HCT116 (cell line): ENCODE measurements around the gene GEMIN2. TPM values are rescaled to one million over a fixed set of nuclear protein-coding genes. Genes with fewer than 3 reads are reported as not detected.

Source experiments
- ATAC-seq: fragments of 200-7000 bp; cut with Tn5 transposase; 2 replicates; pipeline ENCODE4 v1.9.1; 2020; ENCODE audit warnings: mild to moderate bottlenecking, moderate library complexity
- BruUV-seq: library from RNA; stranded (reverse); fragments of 400-500 nt; replicated peaks from 2 replicates; lab custom pipeline; 2021; lab: Mats Ljungman, UMichigan
- CTCF ChIA-PET: fragments of 300-600 bp; sonication (Branson Sonifier 250); formaldehyde crosslinking; loops from one replicate; lab custom pipeline; 2021; ENCODE audit warnings: antibody characterized with exemption; lab: Charles Lee
- POLR2A ChIA-PET: fragments of 300-600, 350-600 bp; sonication (Branson Sonifier 250); formaldehyde crosslinking; loops from one replicate; lab custom pipeline; 2021; ENCODE audit warnings: antibody characterized with exemption; lab: Charles Lee
- RAD21 ChIA-PET, 2 experiments: fragments of 300-600 bp; sonication (Branson Sonifier 250); formaldehyde crosslinking; loops; one replicate each; lab custom pipeline; 2023; ENCODE audit warnings: low total read pairs in 2 of 2; ENCODE audit not compliant: uncharacterized antibody in 2 of 2, unreplicated experiment in 2 of 2, low non-redundant PET in 1 of 2; lab: Charles Lee
- DNase-seq: peaks from one replicate; pipeline ENCODE4 v3.0.0-alpha.2; 2010; ENCODE audit warnings: low read depth, low spot score
- H2AFZ ChIP-seq: fragments of 200-600 bp; shearing (Covaris generic), sonication (generic); 2 replicates; pipeline ENCODE4 v1.6.1; 2017; ENCODE audit warnings: low read depth, mixed run types, mixed read lengths, antibody characterized with exemption, low read length; ENCODE audit not compliant: poor library complexity, severe bottlenecking
- H3K27ac ChIP-seq: 2 replicates; pipeline ENCODE4 v1.5.1; 2012; ENCODE audit warnings: low read depth, low read length
- H3K27me3 ChIP-seq: fragments of 200-600 bp; sonication (generic); 2 replicates; pipeline ENCODE4 v1.6.1; 2016; ENCODE audit warnings: mixed run types, low read length, mixed read lengths; ENCODE audit not compliant: insufficient read depth
- H3K36me3 ChIP-seq, 2 experiments: fragments of 200-500 bp in 1 of 2; fragments of 200-600 bp in 1 of 2; sonication (Bioruptor generic) in 1 of 2; sonication (generic) in 1 of 2; 2 replicates each; pipeline versions ENCODE4 v1.5.1 to v1.6.1; 2014 to 2016; ENCODE audit warnings: low read length in 2 of 2, inconsistent platforms in 1 of 2, mixed read lengths in 1 of 2, mixed run types in 1 of 2; ENCODE audit not compliant: insufficient read depth in 2 of 2, control insufficient read depth in 1 of 2
- H3K4me1 ChIP-seq, 2 experiments: fragments of 200-600 bp in 1 of 2; sonication (generic) in 1 of 2; 2 replicates each; pipeline versions ENCODE4 v1.5.1 to v1.6.1; 2012 to 2017; ENCODE audit warnings: low read length in 2 of 2, inconsistent platforms in 1 of 2, mild to moderate bottlenecking in 1 of 2, mixed read lengths in 1 of 2, mixed run types in 1 of 2, moderate library complexity in 1 of 2; ENCODE audit not compliant: insufficient read depth in 2 of 2, control insufficient read depth in 1 of 2
- H3K4me2 ChIP-seq: fragments of 200-600 bp; sonication (generic); 2 replicates; pipeline ENCODE4 v1.6.1; 2017; ENCODE audit warnings: mixed run types, low read length, mixed read lengths
- H3K4me3 ChIP-seq, 2 experiments: fragments of 200-600 bp in 1 of 2; sonication (generic) in 1 of 2; replicated peaks in 1 of 2; 2 replicates each; pipeline ENCODE4 v1.5.1; 2011 to 2016; ENCODE audit warnings: low read length in 2 of 2, control low read depth in 1 of 2, low read depth in 1 of 2, mild to moderate bottlenecking in 1 of 2, mixed read lengths in 1 of 2, mixed run types in 1 of 2
- H3K79me2 ChIP-seq: fragments of 200-600 bp; sonication (generic); 2 replicates; pipeline ENCODE4 v1.6.1; 2017; ENCODE audit warnings: mild to moderate bottlenecking, mixed run types, low read length, moderate library complexity, mixed read lengths; ENCODE audit not compliant: insufficient read depth
- H3K9ac ChIP-seq: fragments of 200-600 bp; sonication (generic); 2 replicates; pipeline ENCODE4 v1.6.1; 2016; ENCODE audit warnings: low read length, mixed read lengths
- H3K9me2 ChIP-seq: fragments of 200-600 bp; sonication (generic), shearing (Covaris generic); 2 replicates; pipeline ENCODE4 v1.6.1; 2017; ENCODE audit warnings: mixed run types, mild to moderate bottlenecking, moderate library complexity; ENCODE audit not compliant: insufficient read depth
- H3K9me3 ChIP-seq, 2 experiments: fragments of 200-500 bp in 1 of 2; fragments of 200-600 bp in 1 of 2; sonication (Bioruptor generic) in 1 of 2; sonication (generic) in 1 of 2; 2 replicates each; pipeline ENCODE4 v1.6.1; 2014 to 2017; ENCODE audit warnings: low read length in 2 of 2, mixed read lengths in 2 of 2, inconsistent platforms in 1 of 2, low read depth in 1 of 2, mild to moderate bottlenecking in 1 of 2, mixed run types in 1 of 2, moderate library complexity in 1 of 2; ENCODE audit not compliant: control insufficient read depth in 1 of 2, insufficient read depth in 1 of 2
- H4K20me1 ChIP-seq: fragments of 200-600 bp; sonication (generic), shearing (Covaris generic); 2 replicates; pipeline ENCODE4 v1.6.1; 2017; ENCODE audit warnings: mixed run types, mild to moderate bottlenecking, moderate library complexity; ENCODE audit not compliant: insufficient read depth
- CBX3 ChIP-seq: IDR thresholded peaks from 2 replicates; pipeline ENCODE4 v1.6.1; 2012; ENCODE audit warnings: low read depth
- EGR1 ChIP-seq: IDR thresholded peaks from 2 replicates; pipeline ENCODE4 v1.6.1; 2012; ENCODE audit warnings: low read depth
- ELF1 ChIP-seq: IDR thresholded peaks from 2 replicates; pipeline ENCODE4 v1.6.1; 2012; ENCODE audit warnings: low read depth, borderline replicate concordance
- FOSL1 ChIP-seq: IDR thresholded peaks from 2 replicates; pipeline ENCODE4 v1.6.1; 2012; ENCODE audit warnings: low read depth
- JUND ChIP-seq: IDR thresholded peaks from 2 replicates; pipeline ENCODE4 v1.6.1; 2012
- MAX ChIP-seq: IDR thresholded peaks from 2 replicates; pipeline ENCODE4 v1.6.1; 2012
- POLR2A ChIP-seq: IDR thresholded peaks from 2 replicates; pipeline ENCODE4 v1.7.0; 2011; ENCODE audit warnings: borderline replicate concordance; ENCODE audit not compliant: insufficient read depth, insufficient read length; ENCODE audit errors: extremely low read depth
- POLR2AphosphoS5 ChIP-seq: IDR thresholded peaks from 2 replicates; pipeline ENCODE4 v1.6.1; 2011; ENCODE audit warnings: mild to moderate bottlenecking, low read depth, low read length, moderate library complexity
- REST ChIP-seq: IDR thresholded peaks from 2 replicates; pipeline ENCODE4 v1.6.1; 2012; ENCODE audit warnings: low read depth
- SP1 ChIP-seq: IDR thresholded peaks from 2 replicates; pipeline ENCODE4 v1.6.1; 2012; ENCODE audit warnings: low read depth
- SRF ChIP-seq: IDR thresholded peaks from 2 replicates; pipeline ENCODE4 v1.6.1; 2012; ENCODE audit warnings: low read depth
- YY1 ChIP-seq: IDR thresholded peaks from 2 replicates; pipeline ENCODE4 v1.6.1; 2011; ENCODE audit warnings: low read length, low read depth, moderate library complexity, mild to moderate bottlenecking; ENCODE audit not compliant: insufficient replicate concordance; ENCODE audit errors: extremely low read depth
- ZFX ChIP-seq: fragments of 450-650 bp; IDR thresholded peaks from 2 replicates; pipeline ENCODE4 v1.6.1; 2017
- ZNF274 ChIP-seq: fragments of 200-500 bp; sonication (Bioruptor generic); IDR thresholded peaks from 2 replicates; pipeline ENCODE4 v1.6.1; 2014; ENCODE audit warnings: mild to moderate bottlenecking, low read depth, low read length, inconsistent platforms
- intact Hi-C: fragments of 100-400 bp; cut with micrococcal nuclease; formaldehyde crosslinking; loops from 2 replicates; pipeline ENCODE4 v1.10.0; 2022
- total RNA-seq: library from RNA; stranded (reverse); gene quantifications from one replicate; pipeline ENCODE4 v1.2.1, GENCODE V29; 2021; ENCODE audit not compliant: unreplicated experiment

The GEMIN2 gene
- total RNA-seq, 1 experiment from 2014 or later, result 27.3 TPM

GRCh38 chr14:39176263-39177167 is 62.4 kb downstream of the GEMIN2 start:
- BruUV-seq, result no TSS peak
- Histone ChIP-seq H3K79me2 (peaks cover 62% of the 10 kb centered on the region), H3K4me1 (peaks cover 8 to 21% of the 10 kb centered on the region in 2 experiments; a peak in 3 of 4 replicates)
- TF ChIP-seq MAX (no peak), YY1 (no peak), SP1 (peak; percentile 1; the same call in 1 of the 2 replicates), EGR1 (no peak), FOSL1 (no peak), SRF (no peak)
- TF ChIP-seq, all 23 proteins: peak for 1
- Histone ChIP-seq H3K9me2 (no peaks in the 10 kb centered on the region), H3K27me3 (no peaks in the 10 kb centered on the region), H4K20me1 (peaks cover 14% of the 10 kb centered on the region; the same call in 1 of the 2 replicates), H3K27ac (peak overlapping the region; percentile 91; the same call in 1 of the 2 replicates), H3K4me3 (peak overlapping the region; percentile 85 to 96), H3K36me3 (peaks cover 53 to 59% of the 10 kb centered on the region in 2 experiments), H3K9ac (peak overlapping the region; percentile 98), H3K9me3 (no peaks in the 10 kb centered on the region), H3K4me2 (peak overlapping the region; percentile 89), H2AFZ (no peak overlapping the region)
- DNase-seq (no peak), ATAC-seq (no peak)
- intact Hi-C loops, result no loop called here
- ChIA-PET CTCF (no interaction called here), RAD21 (no interaction called here), POLR2A (no interaction called here)

- peaks cover 15% of the 10 kb centered on the region; the same call in 1 of the 2 replicates for H4K20me1 ChIP-seq
- no peak overlapping the region for H3K27ac ChIP-seq
- no peak for ATAC-seq
- H3K9me3 ChIP-seq, result no peaks in the 10 kb centered on the region
- no peaks in the 10 kb centered on the region for H3K9me2 ChIP-seq
- H3K79me2 ChIP-seq, result peaks cover 65% of the 10 kb centered on the region
- no peaks in the 10 kb centered on the region for H3K27me3 ChIP-seq
- ChIA-PET CTCF (no interaction called here), RAD21 (no interaction called here), POLR2A (no interaction called here)
- no peak overlapping the region for H3K9ac ChIP-seq
- H3K4me2 ChIP-seq, result peak overlapping the region; percentile 89
- H3K4me1 ChIP-seq, result peaks cover 8 to 21% of the 10 kb centered on the region in 2 experiments; a peak in 3 of 4 replicates
- intact Hi-C loops, result no loop called here
- no peak for TF ChIP-seq ZFX
- TF ChIP-seq JUND, result no peak
- no peak for TF ChIP-seq CBX3
- no peak for TF ChIP-seq REST
- TF ChIP-seq SRF, result no peak
- no peak for TF ChIP-seq POLR2A
- TF ChIP-seq SP1, result no peak
- no peak for TF ChIP-seq YY1
- TF ChIP-seq EGR1, result no peak
- TF ChIP-seq ELF1, result no peak
- no peak for TF ChIP-seq MAX
- TF ChIP-seq ZNF274, result no peak
- TF ChIP-seq POLR2AphosphoS5, result no peak
- BruUV-seq, result no TSS peak
- H2AFZ ChIP-seq, result no peak overlapping the region
- no peak for DNase-seq
- H3K36me3 ChIP-seq, result peaks cover 59 to 63% of the 10 kb centered on the region in 2 experiments
- no peak overlapping the region; a peak in 1 of 4 replicates for H3K4me3 ChIP-seq
These were observed 63.0 kb downstream of the GEMIN2 start for GRCh38 chr14:39177168-39177545.
